Measurements from ENCODE around the gene EIF1B.

DNA sequence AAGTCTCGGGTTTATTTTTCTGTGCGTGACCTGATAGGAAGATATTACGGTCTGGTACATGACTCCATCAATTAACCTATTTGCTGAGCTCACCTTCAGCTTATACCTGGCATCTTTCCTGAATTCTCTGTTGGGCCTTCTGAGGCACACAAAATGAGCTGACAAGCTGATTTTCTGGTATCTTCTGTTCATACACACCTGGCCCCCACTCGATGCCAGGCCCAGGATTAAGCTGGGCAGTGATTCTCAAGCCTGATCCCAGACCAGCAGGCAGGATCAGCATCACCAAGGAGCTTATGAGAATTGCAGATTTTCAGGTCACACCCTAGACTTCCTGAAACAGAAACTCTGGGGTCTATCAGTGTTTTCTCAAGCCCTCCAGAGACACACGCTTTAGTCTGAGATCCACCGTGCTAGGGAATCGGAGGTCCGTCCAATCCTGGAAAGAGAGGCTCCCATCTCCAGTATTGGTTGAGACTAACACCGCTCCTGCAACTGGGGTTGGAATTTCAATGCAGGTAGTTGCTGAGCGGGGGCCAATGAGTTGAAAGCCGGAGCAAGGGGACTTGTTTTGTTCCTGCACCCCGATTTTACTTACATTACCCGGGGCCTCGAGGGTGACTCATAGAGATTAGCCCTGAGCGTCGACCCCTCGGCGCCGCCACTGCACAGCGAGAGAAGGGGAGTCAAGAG is 636 bp upstream of the EIF1B start:
- TF ChIP-seq, protein P1, sequence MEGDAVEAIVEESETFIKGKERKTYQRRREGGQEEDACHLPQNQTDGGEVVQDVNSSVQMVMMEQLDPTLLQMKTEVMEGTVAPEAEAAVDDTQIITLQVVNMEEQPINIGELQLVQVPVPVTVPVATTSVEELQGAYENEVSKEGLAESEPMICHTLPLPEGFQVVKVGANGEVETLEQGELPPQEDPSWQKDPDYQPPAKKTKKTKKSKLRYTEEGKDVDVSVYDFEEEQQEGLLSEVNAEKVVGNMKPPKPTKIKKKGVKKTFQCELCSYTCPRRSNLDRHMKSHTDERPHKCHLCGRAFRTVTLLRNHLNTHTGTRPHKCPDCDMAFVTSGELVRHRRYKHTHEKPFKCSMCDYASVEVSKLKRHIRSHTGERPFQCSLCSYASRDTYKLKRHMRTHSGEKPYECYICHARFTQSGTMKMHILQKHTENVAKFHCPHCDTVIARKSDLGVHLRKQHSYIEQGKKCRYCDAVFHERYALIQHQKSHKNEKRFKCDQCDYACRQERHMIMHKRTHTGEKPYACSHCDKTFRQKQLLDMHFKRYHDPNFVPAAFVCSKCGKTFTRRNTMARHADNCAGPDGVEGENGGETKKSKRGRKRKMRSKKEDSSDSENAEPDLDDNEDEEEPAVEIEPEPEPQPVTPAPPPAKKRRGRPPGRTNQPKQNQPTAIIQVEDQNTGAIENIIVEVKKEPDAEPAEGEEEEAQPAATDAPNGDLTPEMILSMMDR (IDR thresholded peaks at IDR 0.05; ENCODE audit: low read depth, low read length): no peak
- TF ChIP-seq EZH2phosphoT487 (IDR thresholded peaks at IDR 0.05; ENCODE audit: low read depth): no peak
